CD4-positive, CD25-positive, alpha-beta regulatory T cell (primary cell): ENCODE data around the gene DIAPH2. TPM values are rescaled to one million over a fixed set of nuclear protein-coding genes. Genes with fewer than 3 reads are reported as not detected.
A peak's percentile ranks its signal among the peaks of the same experiment; 100 is the strongest.

Source experiments
- ATAC-seq, 2 donors: fragments of 150-1000 bp; cut with Tn5 transposase; one replicate each; pipeline ENCODE4 v1.10.0; 2021; ENCODE audit warnings: low read depth in 2 of 2, moderate number of reproducible peaks in 2 of 2, moderate library complexity in 1 of 2
- DNase-seq, 3 donors: peaks; one replicate each; pipeline versions ENCODE4 v3.0.0 to v3.0.0-alpha.2; 2012 to 2022; ENCODE audit warnings: mixed read lengths in 1 of 3
- H3K27ac ChIP-seq: one replicate; pipeline ENCODE4 v1.7.0; 2013; ENCODE audit warnings: mild to moderate bottlenecking, low read length; ENCODE audit not compliant: insufficient read depth, poor library complexity, severe bottlenecking
- H3K27me3 ChIP-seq: one replicate; pipeline ENCODE4 v1.7.0; 2013; ENCODE audit warnings: low read length; ENCODE audit not compliant: control insufficient read depth, insufficient read depth
- H3K36me3 ChIP-seq: one replicate; pipeline ENCODE4 v1.7.0; 2013; ENCODE audit warnings: mild to moderate bottlenecking, low read length, moderate library complexity; ENCODE audit not compliant: control insufficient read depth, insufficient read depth
- H3K4me1 ChIP-seq: 2 replicates; pipeline ENCODE4 v1.7.0; 2013; ENCODE audit warnings: mild to moderate bottlenecking, low read length; ENCODE audit not compliant: insufficient read depth, control insufficient read depth, poor library complexity, severe bottlenecking
- H3K4me3 ChIP-seq: one replicate; pipeline ENCODE4 v1.7.0; 2013; ENCODE audit warnings: low read depth, mild to moderate bottlenecking, low read length, moderate library complexity
- H3K9me3 ChIP-seq, 2 experiments: 1 replicate in 1 of 2; 2 replicates in 1 of 2; pipeline ENCODE4 v1.7.0; 2013; ENCODE audit warnings: low read length in 2 of 2, mild to moderate bottlenecking in 1 of 2, moderate library complexity in 1 of 2; ENCODE audit not compliant: control insufficient read depth in 2 of 2
- H3K27ac Mint-ChIP-seq, 3 donors: one replicate each; pipeline ENCODE4 v1.8.0; 2020 to 2022; ENCODE audit warnings: mild to moderate bottlenecking in 3 of 3, mixed read lengths in 3 of 3, moderate library complexity in 2 of 3
- H3K27me3 Mint-ChIP-seq: one replicate; pipeline ENCODE4 v1.8.0; 2022; ENCODE audit warnings: mild to moderate bottlenecking, mixed read lengths
- H3K36me3 Mint-ChIP-seq: one replicate; pipeline ENCODE4 v1.8.0; 2020; ENCODE audit warnings: mixed read lengths
- H3K4me1 Mint-ChIP-seq, 4 donors: one replicate each; pipeline ENCODE4 v1.8.0; 2020 to 2022; ENCODE audit warnings: mixed read lengths in 4 of 4, mild to moderate bottlenecking in 1 of 4
- H3K4me3 Mint-ChIP-seq, 4 donors: one replicate each; pipeline ENCODE4 v1.8.0; 2020 to 2022; ENCODE audit warnings: mild to moderate bottlenecking in 4 of 4, mixed read lengths in 4 of 4, moderate library complexity in 3 of 4
- H3K9me3 Mint-ChIP-seq, 7 donors: one replicate each; pipeline ENCODE4 v1.8.0; 2020 to 2022; ENCODE audit warnings: mixed read lengths in 7 of 7, mild to moderate bottlenecking in 3 of 7, moderate library complexity in 2 of 7
- polyA plus RNA-seq, 4 donors: library from polyadenylated mRNA; unstranded; fragments of 300-500 nt; fragmentation: Illumina TruSeq; gene quantifications; one replicate each; pipeline ENCODE4 v1.2.3, GENCODE V29; 2021
- total RNA-seq: library from RNA; stranded (reverse); gene quantifications from one replicate; pipeline ENCODE4 v1.2.3, GENCODE V29; 2022

DIAPH2 gene
- total and polyA plus RNA-seq, 5 donors from 2014 or later, result 6.3 to 17.0 (median 6.6) TPM

- ATAC-seq, result no peak
- peak in 2 of 3 donors; percentile 14 to 56 for DNase-seq
- Mint-ChIP-seq H3K36me3 (no peaks in the 10 kb centered on the region), H3K9me3 (no peaks in the 10 kb centered on the region), H3K27me3 (no peaks in the 10 kb centered on the region), H3K4me3 (peak overlapping the region in 3 of 4 donors; percentile 30 to 74 (median 59)), H3K4me1 (peaks cover 15 to 46% (median 28%) of the 10 kb centered on the region in 4 donors), H3K27ac (peak overlapping the region; percentile 31 to 83 (median 32))
- H3K27ac ChIP-seq, result peak overlapping the region; percentile 23
- H3K27me3 ChIP-seq, result no peaks in the 10 kb centered on the region
- no peaks in the 10 kb centered on the region for H3K36me3 ChIP-seq
- peak overlapping the region; percentile 8 for H3K4me3 ChIP-seq
- H3K9me3 ChIP-seq, result no peaks in the 10 kb centered on the region
- H3K4me1 ChIP-seq, result peaks cover 15% of the 10 kb centered on the region
Observed at GRCh38 chrX:97399400-97399799, 714.8 kb downstream of the DIAPH2 start.

GRCh38 chrX:97400492-97400891 lies 715.9 kb downstream of the DIAPH2 start:
- Histone ChIP-seq H3K27ac (no peak overlapping the region), H3K27me3 (no peaks in the 10 kb centered on the region), H3K9me3 (no peaks in the 10 kb centered on the region), H3K4me3 (no peak overlapping the region), H3K4me1 (peaks cover 15% of the 10 kb centered on the region), H3K36me3 (no peaks in the 10 kb centered on the region)
- Mint-ChIP-seq H3K36me3 (no peaks in the 10 kb centered on the region), H3K27me3 (no peaks in the 10 kb centered on the region), H3K27ac (no peak overlapping the region), H3K9me3 (no peaks in the 10 kb centered on the region), H3K4me1 (peaks cover 15 to 46% (median 28%) of the 10 kb centered on the region in 4 donors), H3K4me3 (no peak overlapping the region)
- ATAC-seq (no peak), DNase-seq (no peak)

GRCh38 chrX:97401154-97401553 lies 716.5 kb downstream of the DIAPH2 start:
- no peaks in the 10 kb centered on the region for H3K27me3 Mint-ChIP-seq
- no peaks in the 10 kb centered on the region for H3K36me3 ChIP-seq
- peak overlapping the region; percentile 26 for H3K4me3 ChIP-seq
- peaks cover 15 to 46% (median 28%) of the 10 kb centered on the region in 4 donors for H3K4me1 Mint-ChIP-seq
- DNase-seq, result peak in 1 of 3 donors; percentile 58
- peak overlapping the region in 1 of 4 donors; percentile 7 for H3K4me3 Mint-ChIP-seq
- H3K4me1 ChIP-seq, result peaks cover 15% of the 10 kb centered on the region
- H3K27ac ChIP-seq, result no peak overlapping the region
- no peaks in the 10 kb centered on the region for H3K9me3 Mint-ChIP-seq
- no peak overlapping the region for H3K27ac Mint-ChIP-seq
- H3K9me3 ChIP-seq, result no peaks in the 10 kb centered on the region
- H3K27me3 ChIP-seq, result no peaks in the 10 kb centered on the region
- no peaks in the 10 kb centered on the region for H3K36me3 Mint-ChIP-seq
- no peak for ATAC-seq

GRCh38 chrX:97401586-97402136 lies 717.0 kb downstream of the DIAPH2 start:
- Mint-ChIP-seq H3K27ac (no peak overlapping the region), H3K4me3 (no peak overlapping the region), H3K36me3 (no peaks in the 10 kb centered on the region), H3K27me3 (no peaks in the 10 kb centered on the region), H3K4me1 (peaks cover 15 to 46% (median 28%) of the 10 kb centered on the region in 4 donors), H3K9me3 (no peaks in the 10 kb centered on the region)
- Histone ChIP-seq H3K27ac (no peak overlapping the region), H3K36me3 (no peaks in the 10 kb centered on the region), H3K4me1 (peaks cover 15% of the 10 kb centered on the region), H3K9me3 (no peaks in the 10 kb centered on the region), H3K27me3 (no peaks in the 10 kb centered on the region), H3K4me3 (no peak overlapping the region)
- no peak for ATAC-seq
- no peak for DNase-seq

- Mint-ChIP-seq H3K27ac (peak overlapping the region in 1 of 3 donors; percentile 48), H3K4me3 (no peak overlapping the region), H3K36me3 (no peaks in the 10 kb centered on the region), H3K9me3 (no peaks in the 10 kb centered on the region), H3K27me3 (no peaks in the 10 kb centered on the region), H3K4me1 (peaks cover 15 to 45% (median 28%) of the 10 kb centered on the region in 4 donors)
- DNase-seq, result no peak
- ATAC-seq, result no peak
- Histone ChIP-seq H3K4me3 (no peak overlapping the region), H3K4me1 (peaks cover 15% of the 10 kb centered on the region), H3K36me3 (no peaks in the 10 kb centered on the region), H3K27ac (no peak overlapping the region), H3K9me3 (no peaks in the 10 kb centered on the region), H3K27me3 (no peaks in the 10 kb centered on the region)
Observed at GRCh38 chrX:97402333-97402732, 717.7 kb downstream of the DIAPH2 start.

GRCh38 chrX:97402903-97403302 lies 718.3 kb downstream of the DIAPH2 start:
- peaks cover 15% of the 10 kb centered on the region for H3K4me1 ChIP-seq
- H3K4me3 Mint-ChIP-seq, result no peak overlapping the region
- no peak overlapping the region for H3K4me3 ChIP-seq
- no peak overlapping the region for H3K27ac ChIP-seq
- no peaks in the 10 kb centered on the region for H3K27me3 Mint-ChIP-seq
- no peaks in the 10 kb centered on the region for H3K27me3 ChIP-seq
- no peaks in the 10 kb centered on the region for H3K36me3 ChIP-seq
- no peaks in the 10 kb centered on the region for H3K9me3 ChIP-seq
- DNase-seq (peak in 1 of 3 donors; percentile 51), ATAC-seq (no peak)
- no peaks in the 10 kb centered on the region for H3K9me3 Mint-ChIP-seq
- H3K27ac Mint-ChIP-seq, result no peak overlapping the region
- peaks cover 11 to 39% (median 23%) of the 10 kb centered on the region in 4 donors for H3K4me1 Mint-ChIP-seq
- H3K36me3 Mint-ChIP-seq, result no peaks in the 10 kb centered on the region

GRCh38 chrX:97405031-97405660 lies 720.5 kb downstream of the DIAPH2 start:
- Mint-ChIP-seq H3K27me3 (no peaks in the 10 kb centered on the region), H3K27ac (no peak overlapping the region), H3K4me1 (peaks cover 0 to 21% (median 7%) of the 10 kb centered on the region in 4 donors), H3K36me3 (no peaks in the 10 kb centered on the region), H3K4me3 (no peak overlapping the region), H3K9me3 (peaks cover 0 to 6% (median 0%) of the 10 kb centered on the region in 7 donors)
- no peak for DNase-seq
- H3K4me3 ChIP-seq, result no peak overlapping the region
- no peaks in the 10 kb centered on the region for H3K27me3 ChIP-seq
- H3K36me3 ChIP-seq, result no peaks in the 10 kb centered on the region
- ATAC-seq, result no peak
- H3K9me3 ChIP-seq, result no peaks in the 10 kb centered on the region
- no peak overlapping the region for H3K27ac ChIP-seq
- H3K4me1 ChIP-seq, result peaks cover 7% of the 10 kb centered on the region
